Endothelial cell of umbilical vein (primary cell): ENCODE measurements around the gene PGD. TPM values are rescaled to one million over a fixed set of nuclear protein-coding genes. Genes with fewer than 3 reads are reported as not detected.
A peak's percentile ranks its signal among the peaks of the same experiment; 100 is the strongest.

Source experiments
- BruUV-seq: library from RNA; stranded (reverse); fragments of 400-500 nt; replicated peaks from 2 replicates; lab custom pipeline; 2021; lab: Mats Ljungman, UMichigan
- CTCF ChIA-PET: fragments of 300-600, 350-600 bp; sonication (Branson Sonifier 250); formaldehyde crosslinking; loops from one replicate; lab custom pipeline; 2021; ENCODE audit warnings: antibody characterized with exemption, inconsistent platforms; lab: Charles Lee
- POLR2A ChIA-PET: fragments of 300-600, 350-600 bp; sonication (Branson Sonifier 250); formaldehyde crosslinking; loops from one replicate; lab custom pipeline; 2021; ENCODE audit warnings: antibody characterized with exemption, inconsistent platforms; lab: Charles Lee
- DNase-seq: peaks from one replicate; pipeline ENCODE4 v3.0.0-alpha.2; 2011; ENCODE audit warnings: low read depth, low spot score
- FAIRE-seq: peaks from 2 replicates; lab custom pipeline; 2011; peaks lifted over from hg19 to GRCh38; lab: Jason Lieb, UNC
- H2AFZ ChIP-seq: 2 replicates; pipeline ENCODE4 v1.6.0; 2012; ENCODE audit warnings: low read depth, low read length, control low read depth, inconsistent platforms
- H3K27ac ChIP-seq: 2 replicates; pipeline ENCODE4 v1.5.1; 2011; ENCODE audit warnings: low read depth, mild to moderate bottlenecking, control low read depth, low read length, moderate library complexity; ENCODE audit not compliant: insufficient read depth
- H3K27me3 ChIP-seq, 2 experiments: 2 replicates each; pipeline versions ENCODE4 v1.6.0 to v1.6.1; 2011; ENCODE audit warnings: low read length in 2 of 2, mixed read lengths in 1 of 2; ENCODE audit not compliant: control insufficient read depth in 2 of 2, insufficient read depth in 2 of 2
- H3K36me3 ChIP-seq, 2 experiments: 2 replicates in 1 of 2; 3 replicates in 1 of 2; pipeline ENCODE4 v1.5.1; 2011; ENCODE audit warnings: low read length in 2 of 2, mild to moderate bottlenecking in 1 of 2, moderate library complexity in 1 of 2; ENCODE audit not compliant: control insufficient read depth in 2 of 2, insufficient read depth in 2 of 2; ENCODE audit errors: extremely low read depth in 1 of 2
- H3K4me1 ChIP-seq: 3 replicates; pipeline ENCODE4 v1.5.1; 2011; ENCODE audit warnings: mild to moderate bottlenecking, low read length; ENCODE audit not compliant: control insufficient read depth, insufficient read depth; ENCODE audit errors: extremely low read depth
- H3K4me2 ChIP-seq: 2 replicates; pipeline ENCODE4 v1.6.1; 2011; ENCODE audit warnings: low read length, control low read depth, mixed read lengths; ENCODE audit not compliant: insufficient read depth
- H3K4me3 ChIP-seq, 3 experiments: fragments of 200-600 bp in 1 of 3; sonication (generic), shearing (Covaris generic) in 1 of 3; replicated peaks in 1 of 3; 2 replicates each; pipeline ENCODE4 v1.5.1; 2011 to 2016; ENCODE audit warnings: control low read depth in 3 of 3, low read length in 3 of 3, mild to moderate bottlenecking in 2 of 3, inconsistent platforms in 1 of 3, low read depth in 1 of 3, moderate library complexity in 1 of 3; ENCODE audit not compliant: insufficient read depth in 1 of 3
- H3K79me2 ChIP-seq: 2 replicates; pipeline ENCODE4 v1.6.0; 2012; ENCODE audit warnings: low read length, inconsistent platforms; ENCODE audit not compliant: control insufficient read depth, insufficient read depth
- H3K9ac ChIP-seq: replicated peaks from 2 replicates; pipeline ENCODE3; 2011; ENCODE audit warnings: low read length, control low read depth; ENCODE audit not compliant: insufficient read depth; ENCODE audit errors: extremely low read depth
- H3K9me1 ChIP-seq: replicated peaks from 3 replicates; pipeline ENCODE4 v1.6.0; 2011; ENCODE audit warnings: mild to moderate bottlenecking, low read length; ENCODE audit not compliant: control insufficient read depth, insufficient read depth; ENCODE audit errors: extremely low read depth
- H3K9me3 ChIP-seq: replicated peaks from 2 replicates; pipeline ENCODE4 v1.5.1; 2012; ENCODE audit warnings: low read length, inconsistent platforms; ENCODE audit not compliant: control insufficient read depth, insufficient read depth
- H4K20me1 ChIP-seq: replicated peaks from 2 replicates; pipeline ENCODE3; 2011; ENCODE audit warnings: mild to moderate bottlenecking, low read length; ENCODE audit not compliant: control insufficient read depth, insufficient read depth; ENCODE audit errors: extremely low read depth
- CTCF ChIP-seq, 2 donors: IDR thresholded peaks; 1 replicate in 1 of 2; 2 replicates in 1 of 2; pipeline ENCODE4 v1.5.1; 2011; ENCODE audit warnings: low read length in 2 of 2, mild to moderate bottlenecking in 2 of 2, moderate library complexity in 2 of 2, control low read depth in 1 of 2, inconsistent platforms in 1 of 2, low read depth in 1 of 2; ENCODE audit not compliant: insufficient read depth in 1 of 2; ENCODE audit errors: extremely low read depth in 1 of 2
- EZH2 ChIP-seq: IDR thresholded peaks from 2 replicates; pipeline ENCODE4 v1.6.1; 2012; ENCODE audit warnings: borderline replicate concordance, low read depth, mild to moderate bottlenecking, moderate library complexity, low read length, inconsistent platforms; ENCODE audit not compliant: severe bottlenecking
- FOS ChIP-seq: IDR thresholded peaks from 2 replicates; pipeline ENCODE4 v1.6.1; 2011; ENCODE audit warnings: mild to moderate bottlenecking, low read length, moderate library complexity, borderline replicate concordance; ENCODE audit not compliant: insufficient read depth
- GATA2 ChIP-seq: IDR thresholded peaks from 2 replicates; pipeline ENCODE4 v1.7.0; 2011; ENCODE audit warnings: low read depth, mild to moderate bottlenecking, moderate library complexity, mixed read lengths, low read length; ENCODE audit not compliant: insufficient read length, insufficient read depth
- JUN ChIP-seq: IDR thresholded peaks from 2 replicates; pipeline ENCODE4 v1.6.1; 2011; ENCODE audit warnings: borderline replicate concordance, low read depth; ENCODE audit not compliant: insufficient read length, insufficient read depth
- MYC ChIP-seq: IDR thresholded peaks from one replicate; pipeline ENCODE4 v1.6.1; 2011; ENCODE audit warnings: mild to moderate bottlenecking, low read depth, low read length
- POLR2A ChIP-seq: IDR thresholded peaks from 2 replicates; pipeline ENCODE4 v1.6.1; 2012; ENCODE audit warnings: low read depth, mild to moderate bottlenecking, control low read depth, low read length
- POLR2AphosphoS5 ChIP-seq: IDR thresholded peaks from 2 replicates; pipeline ENCODE4 v1.6.1; 2012; ENCODE audit warnings: low read depth, mild to moderate bottlenecking, control low read depth, low read length, moderate library complexity; ENCODE audit not compliant: insufficient read depth
- dilution Hi-C: fragments of 300-500 bp; cut with MboI; formaldehyde crosslinking; loops from one replicate; pipeline ENCODE4 v1.15.0; 2019; ENCODE audit warnings: low sequenced_read_pairs; ENCODE audit not compliant: extremely low pct_ligation_motif_present
- intact Hi-C: fragments of 100-400 bp; cut with micrococcal nuclease; formaldehyde crosslinking; loops from one replicate; pipeline ENCODE4 v1.10.0; 2022
- polyA plus RNA-seq, 4 experiments: library from polyadenylated mRNA; depleted of rRNA in 3 of 4; stranded (reverse) in 3 of 4; unstranded in 1 of 4; fragments of >200 nt; gene quantifications; 2 replicates each; pipeline versions ENCODE4 v1.2.1 to v1.2.3, GENCODE V29; 2011 to 2012; ENCODE audit warnings: missing spikeins in 1 of 4
- total RNA-seq: library from RNA; stranded (reverse); gene quantifications from 2 replicates; pipeline ENCODE4 v1.2.3, GENCODE V29; 2021
- TF ChIP-seq, protein P1 (sequence below): IDR thresholded peaks from 2 replicates; pipeline ENCODE4 v1.6.1; 2011; ENCODE audit not compliant: insufficient read depth, insufficient read length

The PGD gene
- total and polyA plus RNA-seq, 2 donors (not counting 3 experiments of a cell fraction or from before 2014, with no cell fraction given): 196 to 303 TPM

DNA sequence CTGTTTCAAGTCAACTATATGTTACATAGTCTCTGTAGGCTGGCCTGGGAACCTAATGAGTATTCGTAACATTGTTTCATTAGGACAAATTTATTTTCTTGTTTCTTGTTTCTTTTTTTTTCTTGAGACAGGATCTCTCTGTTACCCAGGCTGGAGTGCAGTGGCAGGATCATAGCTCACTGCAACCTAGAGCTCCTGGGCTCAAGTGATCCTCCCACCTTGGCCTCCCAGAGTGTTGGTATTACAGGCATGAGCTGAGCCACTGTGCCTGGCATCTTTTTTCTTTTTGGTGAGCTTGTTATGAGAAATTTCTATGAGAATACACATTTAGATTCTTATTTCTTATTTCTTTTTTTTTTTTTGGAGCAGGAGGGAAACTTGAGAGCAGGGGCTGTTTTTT lies 38.2 kb downstream of the PGD start:
- Histone ChIP-seq H3K4me1 (no peaks in the 10 kb centered on the region), H3K27me3 (no peaks in the 10 kb centered on the region), H3K27ac (no peak overlapping the region), H3K9ac (no peak overlapping the region), H3K79me2 (no peaks in the 10 kb centered on the region), H4K20me1 (no peaks in the 10 kb centered on the region), H3K4me2 (no peak overlapping the region), H3K36me3 (no peaks in the 10 kb centered on the region), H3K4me3 (no peak overlapping the region), H3K9me3 (no peaks in the 10 kb centered on the region), H2AFZ (no peak overlapping the region), H3K9me1 (no peaks in the 10 kb centered on the region)
- DNase-seq (no peak), FAIRE-seq (peak; percentile 56)
- dilution Hi-C loops: no loop called here
- CTCF ChIA-PET: interaction anchor here (0.8 to 1.1 kb wide), 2 partner anchors 10 to 57 kb away, joined by 3 read pairs; no protein-coding TSS in a partner anchor
- intact Hi-C loops: no loop called here
- TF ChIP-seq, protein P1, sequence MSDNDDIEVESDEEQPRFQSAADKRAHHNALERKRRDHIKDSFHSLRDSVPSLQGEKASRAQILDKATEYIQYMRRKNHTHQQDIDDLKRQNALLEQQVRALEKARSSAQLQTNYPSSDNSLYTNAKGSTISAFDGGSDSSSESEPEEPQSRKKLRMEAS: no peak
- no peak for TF ChIP-seq JUN
- POLR2A ChIA-PET: interaction anchor here (0.6 kb wide), 1 partner anchor 8 kb away, joined by 4 read pairs; no protein-coding TSS in a partner anchor
- no TSS peak for BruUV-seq

DNA sequence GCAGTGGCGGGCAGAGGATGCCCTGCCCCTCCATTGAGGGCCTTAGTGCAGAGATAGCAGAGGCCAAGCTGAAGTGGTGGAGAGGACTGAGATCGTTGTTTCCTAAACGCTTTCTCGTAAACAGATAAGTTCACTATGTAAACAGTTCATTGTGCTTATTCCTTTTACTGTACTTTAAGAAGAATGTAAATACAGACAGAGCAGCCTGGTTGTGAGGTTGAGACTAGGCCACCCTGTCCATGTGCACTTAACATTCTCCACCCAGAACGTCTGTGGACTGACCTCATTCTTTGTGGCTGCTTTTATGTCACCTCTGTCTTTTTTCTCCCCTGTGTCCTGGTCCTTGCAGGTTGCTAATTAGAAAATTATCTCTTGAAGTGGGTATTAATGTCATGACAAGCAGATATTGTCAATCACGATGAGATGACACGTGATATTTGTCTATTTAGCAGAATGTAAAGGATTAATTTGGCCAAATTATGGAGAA lies 39.9 kb downstream of the PGD start:
- H3K9me1 ChIP-seq: no peaks in the 10 kb centered on the region
- POLR2A ChIA-PET: no interaction called here
- H3K4me1 ChIP-seq: no peaks in the 10 kb centered on the region
- TF ChIP-seq, protein P1: no peak
- no peak for TF ChIP-seq EZH2
- TF ChIP-seq MYC: no peak
- no peak for TF ChIP-seq POLR2AphosphoS5
- no peak for TF ChIP-seq JUN
- no peak for TF ChIP-seq CTCF (IDR thresholded peaks at IDR 0.05; ENCODE audit: extremely low read depth in 1 of 2, insufficient read depth in 1 of 2, low read depth in 1 of 2, low read length in 2 of 2)
- TF ChIP-seq FOS: no peak
- TF ChIP-seq GATA2: no peak
- TF ChIP-seq POLR2A: no peak
- no TSS peak for BruUV-seq
- H3K79me2 ChIP-seq: no peaks in the 10 kb centered on the region
- H3K9me3 ChIP-seq: no peaks in the 10 kb centered on the region
- H3K4me3 ChIP-seq: no peak overlapping the region
- CTCF ChIA-PET: interaction anchor here (0.8 kb wide), 1 partner anchor 56 kb away, joined by 3 read pairs; no protein-coding TSS in a partner anchor
- no peak for DNase-seq
- no peak overlapping the region for H3K9ac ChIP-seq
- H3K27me3 ChIP-seq: no peaks in the 10 kb centered on the region
- no peaks in the 10 kb centered on the region for H4K20me1 ChIP-seq
- no peak for FAIRE-seq
- dilution Hi-C loops (no loop called here), intact Hi-C loops (no loop called here)
- no peaks in the 10 kb centered on the region for H3K36me3 ChIP-seq
- H3K27ac ChIP-seq: no peak overlapping the region
- no peak overlapping the region for H2AFZ ChIP-seq
- no peak overlapping the region for H3K4me2 ChIP-seq
